ENCODE measurements around the gene PTPRN. TPM values are rescaled to one million over a fixed set of nuclear protein-coding genes. Genes with fewer than 3 reads are reported as not detected.

The PTPRN gene
- polyA plus RNA-seq, 2 of the 4 experiments (the other 2 are of a cell fraction), result 0.44 to 1.1 TPM

GRCh38 chr2:219291394-219291793, 17.8 kb downstream of the PTPRN start (continued):
- TF ChIP-seq, protein P1, sequence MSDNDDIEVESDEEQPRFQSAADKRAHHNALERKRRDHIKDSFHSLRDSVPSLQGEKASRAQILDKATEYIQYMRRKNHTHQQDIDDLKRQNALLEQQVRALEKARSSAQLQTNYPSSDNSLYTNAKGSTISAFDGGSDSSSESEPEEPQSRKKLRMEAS (IDR thresholded peaks at IDR 0.05), result no peak

GRCh38 chr2:219290381-219291171, 18.6 kb downstream of the PTPRN start:
- Histone ChIP-seq H3K4me2 (no peak overlapping the region), H3K27ac (peak overlapping the region; percentile 36 to 66; a peak in 4 of 6 replicates), H3K9me3 (no peaks in the 10 kb centered on the region), H3K4me1 (peaks cover 30% of the 10 kb centered on the region), H3K4me3 (no peak overlapping the region)
- TF ChIP-seq ATOH8 (CRISPR knock-in tag; IDR thresholded peaks at IDR 0.05; ENCODE audit: low read depth) (no peak), KDM5A (IDR thresholded peaks at IDR 0.05) (no peak), KDM1A (IDR thresholded peaks at IDR 0.05; ENCODE audit: low read depth) (no peak), NPAS2 (CRISPR knock-in tag; IDR thresholded peaks at IDR 0.05; ENCODE audit: borderline replicate concordance) (no peak), JUN (IDR thresholded peaks at IDR 0.05) (no peak), HOXB5 (CRISPR knock-in tag; IDR thresholded peaks at IDR 0.05) (no peak), MAZ (IDR thresholded peaks at IDR 0.05; ENCODE audit: borderline replicate concordance, low read depth, low read length) (no peak), HDAC2 (IDR thresholded peaks at IDR 0.05) (no peak), TP53 (CRISPR knock-in tag; IDR thresholded peaks at IDR 0.05) (no peak), HMGXB4 (CRISPR knock-in tag; IDR thresholded peaks at IDR 0.05; ENCODE audit: borderline replicate concordance) (no peak)
- TF ChIP-seq, protein P2, sequence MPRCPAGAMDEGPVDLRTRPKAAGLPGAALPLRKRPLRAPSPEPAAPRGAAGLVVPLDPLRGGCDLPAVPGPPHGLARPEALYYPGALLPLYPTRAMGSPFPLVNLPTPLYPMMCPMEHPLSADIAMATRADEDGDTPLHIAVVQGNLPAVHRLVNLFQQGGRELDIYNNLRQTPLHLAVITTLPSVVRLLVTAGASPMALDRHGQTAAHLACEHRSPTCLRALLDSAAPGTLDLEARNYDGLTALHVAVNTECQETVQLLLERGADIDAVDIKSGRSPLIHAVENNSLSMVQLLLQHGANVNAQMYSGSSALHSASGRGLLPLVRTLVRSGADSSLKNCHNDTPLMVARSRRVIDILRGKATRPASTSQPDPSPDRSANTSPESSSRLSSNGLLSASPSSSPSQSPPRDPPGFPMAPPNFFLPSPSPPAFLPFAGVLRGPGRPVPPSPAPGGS (IDR thresholded peaks at IDR 0.05), result no peak
- no peak for FAIRE-seq
- ATAC-seq, result no peak
- WGBS (ENCODE audit: missing lambda C conversion rate), result 81% methylated on average over 14 of the region's 16 CpGs
- DNase-seq (ENCODE audit: low read depth in 1 of 2, low spot score in 1 of 2), result no peak
- ChIA-PET POLR2A (interaction anchor here (0.9 kb wide), 1 partner anchor 12 kb away, joined by 3 read pairs; the partner anchor contains the start of gene DNAJB2), CTCF (interaction anchor here (0.6 to 16.3 kb wide), 12 partner anchors 8 to 337 kb away, joined by 3 to 540 read pairs (median 32); partner anchors contain the start of genes ANKZF1, ATG9A, CNPPD1 and DNAJB2)

GRCh38 chr2:219289537-219290361, 19.5 kb downstream of the PTPRN start:
- DNase-seq (ENCODE audit: low read depth in 1 of 2, low spot score in 1 of 2), result no peak
- ChIA-PET CTCF (interaction anchor here (1.1 to 16.3 kb wide), 11 partner anchors 9 to 240 kb away, joined by 3 to 540 read pairs (median 7); partner anchors contain the start of genes ANKZF1, ATG9A, CNPPD1 and DNAJB2), POLR2A (no interaction called here)
- H3K9me3 ChIP-seq, result no peaks in the 10 kb centered on the region
- no peak overlapping the region for H3K4me3 ChIP-seq
- FAIRE-seq, result no peak
- WGBS (ENCODE audit: missing lambda C conversion rate), result 57% methylated on average over 16 of the region's 16 CpGs
- peaks cover 27% of the 10 kb centered on the region for H3K4me1 ChIP-seq
- H3K4me2 ChIP-seq, result peak overlapping the region; percentile 31
- ATAC-seq, result peak; percentile 9 to 32; a peak in 4 of 6 replicates
- H3K27ac ChIP-seq, result peak overlapping the region; percentile 36 to 66; a peak in 5 of 6 replicates
- TF ChIP-seq ATOH8 (CRISPR knock-in tag; IDR thresholded peaks at IDR 0.05; ENCODE audit: low read depth) (no peak), CHD4 (IDR thresholded peaks at IDR 0.05; ENCODE audit: borderline replicate concordance) (no peak), RNF2 (IDR thresholded peaks at IDR 0.05; ENCODE audit: borderline replicate concordance, low read depth) (no peak), SMC3 (IDR thresholded peaks at IDR 0.05) (no peak), NR3C1 (IDR thresholded peaks at IDR 0.05) (no peak), ZFP36 (IDR thresholded peaks at IDR 0.05; ENCODE audit: borderline replicate concordance, partially characterized antibody) (no peak)
- TF ChIP-seq, protein P3, sequence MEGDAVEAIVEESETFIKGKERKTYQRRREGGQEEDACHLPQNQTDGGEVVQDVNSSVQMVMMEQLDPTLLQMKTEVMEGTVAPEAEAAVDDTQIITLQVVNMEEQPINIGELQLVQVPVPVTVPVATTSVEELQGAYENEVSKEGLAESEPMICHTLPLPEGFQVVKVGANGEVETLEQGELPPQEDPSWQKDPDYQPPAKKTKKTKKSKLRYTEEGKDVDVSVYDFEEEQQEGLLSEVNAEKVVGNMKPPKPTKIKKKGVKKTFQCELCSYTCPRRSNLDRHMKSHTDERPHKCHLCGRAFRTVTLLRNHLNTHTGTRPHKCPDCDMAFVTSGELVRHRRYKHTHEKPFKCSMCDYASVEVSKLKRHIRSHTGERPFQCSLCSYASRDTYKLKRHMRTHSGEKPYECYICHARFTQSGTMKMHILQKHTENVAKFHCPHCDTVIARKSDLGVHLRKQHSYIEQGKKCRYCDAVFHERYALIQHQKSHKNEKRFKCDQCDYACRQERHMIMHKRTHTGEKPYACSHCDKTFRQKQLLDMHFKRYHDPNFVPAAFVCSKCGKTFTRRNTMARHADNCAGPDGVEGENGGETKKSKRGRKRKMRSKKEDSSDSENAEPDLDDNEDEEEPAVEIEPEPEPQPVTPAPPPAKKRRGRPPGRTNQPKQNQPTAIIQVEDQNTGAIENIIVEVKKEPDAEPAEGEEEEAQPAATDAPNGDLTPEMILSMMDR (IDR thresholded peaks at IDR 0.05), result no peak
- TF ChIP-seq, protein P1 (IDR thresholded peaks at IDR 0.05), result no peak
- TF ChIP-seq, protein P4, sequence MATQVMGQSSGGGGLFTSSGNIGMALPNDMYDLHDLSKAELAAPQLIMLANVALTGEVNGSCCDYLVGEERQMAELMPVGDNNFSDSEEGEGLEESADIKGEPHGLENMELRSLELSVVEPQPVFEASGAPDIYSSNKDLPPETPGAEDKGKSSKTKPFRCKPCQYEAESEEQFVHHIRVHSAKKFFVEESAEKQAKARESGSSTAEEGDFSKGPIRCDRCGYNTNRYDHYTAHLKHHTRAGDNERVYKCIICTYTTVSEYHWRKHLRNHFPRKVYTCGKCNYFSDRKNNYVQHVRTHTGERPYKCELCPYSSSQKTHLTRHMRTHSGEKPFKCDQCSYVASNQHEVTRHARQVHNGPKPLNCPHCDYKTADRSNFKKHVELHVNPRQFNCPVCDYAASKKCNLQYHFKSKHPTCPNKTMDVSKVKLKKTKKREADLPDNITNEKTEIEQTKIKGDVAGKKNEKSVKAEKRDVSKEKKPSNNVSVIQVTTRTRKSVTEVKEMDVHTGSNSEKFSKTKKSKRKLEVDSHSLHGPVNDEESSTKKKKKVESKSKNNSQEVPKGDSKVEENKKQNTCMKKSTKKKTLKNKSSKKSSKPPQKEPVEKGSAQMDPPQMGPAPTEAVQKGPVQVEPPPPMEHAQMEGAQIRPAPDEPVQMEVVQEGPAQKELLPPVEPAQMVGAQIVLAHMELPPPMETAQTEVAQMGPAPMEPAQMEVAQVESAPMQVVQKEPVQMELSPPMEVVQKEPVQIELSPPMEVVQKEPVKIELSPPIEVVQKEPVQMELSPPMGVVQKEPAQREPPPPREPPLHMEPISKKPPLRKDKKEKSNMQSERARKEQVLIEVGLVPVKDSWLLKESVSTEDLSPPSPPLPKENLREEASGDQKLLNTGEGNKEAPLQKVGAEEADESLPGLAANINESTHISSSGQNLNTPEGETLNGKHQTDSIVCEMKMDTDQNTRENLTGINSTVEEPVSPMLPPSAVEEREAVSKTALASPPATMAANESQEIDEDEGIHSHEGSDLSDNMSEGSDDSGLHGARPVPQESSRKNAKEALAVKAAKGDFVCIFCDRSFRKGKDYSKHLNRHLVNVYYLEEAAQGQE (IDR thresholded peaks at IDR 0.05), result no peak
